ENCODE data around the gene CACFD1.

DNA sequence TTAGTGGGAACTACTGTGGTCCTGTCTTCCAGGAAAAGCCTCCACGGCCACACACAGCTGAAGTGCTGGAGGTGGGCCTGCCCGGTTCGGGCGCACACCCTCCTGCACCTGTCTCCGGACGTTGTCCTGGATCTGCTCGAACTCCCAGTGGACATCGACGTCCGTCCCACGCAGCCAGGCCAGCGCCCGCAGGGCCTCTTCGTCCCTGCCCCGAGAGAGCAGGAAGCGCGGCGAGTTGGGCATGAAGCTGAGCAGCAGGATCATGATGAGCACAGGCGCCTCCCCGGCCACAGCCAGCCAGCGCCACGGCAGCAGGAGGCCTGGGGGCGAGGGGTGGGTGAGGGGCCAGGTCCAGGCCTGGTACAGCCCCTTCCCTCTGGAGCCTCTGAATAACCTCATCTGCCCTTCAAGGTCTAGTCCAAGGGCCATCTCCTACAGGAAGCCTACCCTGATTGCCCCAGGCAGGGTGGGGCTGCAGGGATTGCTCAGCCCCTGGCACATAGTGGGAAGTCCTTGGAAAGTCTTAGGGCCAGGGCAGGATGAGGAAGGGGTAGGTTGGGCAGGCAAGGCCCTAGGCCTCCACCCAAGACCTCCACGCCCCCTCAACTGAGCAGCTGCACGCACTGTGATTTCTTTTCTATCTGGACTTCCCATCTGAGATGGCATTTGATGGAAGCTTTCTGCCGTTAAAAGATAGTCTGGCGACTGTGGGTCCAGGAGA, 15.7 kb downstream of the CACFD1 start:
- no peak for TF ChIP-seq POLR2A (IDR thresholded peaks at IDR 0.05)
- TF ChIP-seq, protein P1, sequence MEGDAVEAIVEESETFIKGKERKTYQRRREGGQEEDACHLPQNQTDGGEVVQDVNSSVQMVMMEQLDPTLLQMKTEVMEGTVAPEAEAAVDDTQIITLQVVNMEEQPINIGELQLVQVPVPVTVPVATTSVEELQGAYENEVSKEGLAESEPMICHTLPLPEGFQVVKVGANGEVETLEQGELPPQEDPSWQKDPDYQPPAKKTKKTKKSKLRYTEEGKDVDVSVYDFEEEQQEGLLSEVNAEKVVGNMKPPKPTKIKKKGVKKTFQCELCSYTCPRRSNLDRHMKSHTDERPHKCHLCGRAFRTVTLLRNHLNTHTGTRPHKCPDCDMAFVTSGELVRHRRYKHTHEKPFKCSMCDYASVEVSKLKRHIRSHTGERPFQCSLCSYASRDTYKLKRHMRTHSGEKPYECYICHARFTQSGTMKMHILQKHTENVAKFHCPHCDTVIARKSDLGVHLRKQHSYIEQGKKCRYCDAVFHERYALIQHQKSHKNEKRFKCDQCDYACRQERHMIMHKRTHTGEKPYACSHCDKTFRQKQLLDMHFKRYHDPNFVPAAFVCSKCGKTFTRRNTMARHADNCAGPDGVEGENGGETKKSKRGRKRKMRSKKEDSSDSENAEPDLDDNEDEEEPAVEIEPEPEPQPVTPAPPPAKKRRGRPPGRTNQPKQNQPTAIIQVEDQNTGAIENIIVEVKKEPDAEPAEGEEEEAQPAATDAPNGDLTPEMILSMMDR (IDR thresholded peaks at IDR 0.05 in 4 of 5, conservative IDR thresholded peaks at IDR 0.05 in 1 of 5): no peak
